Measurements from ENCODE around the gene HSD17B11. TPM values are rescaled to one million over a fixed set of nuclear protein-coding genes. Genes with fewer than 3 reads are reported as not detected.
"Not testable (repeated sequence)": the region's sequence is repeated elsewhere in the genome, so short reads cannot be mapped to it uniquely, and the experiment has no call there.

HSD17B11 gene
- polyA plus RNA-seq, 3 donors: 86.9 to 330 (median 272) TPM

- TF ChIP-seq CTCF (IDR thresholded peaks at IDR 0.05): no peak
- Histone ChIP-seq H3K27ac (ENCODE audit: low read depth in 1 of 2, low read length in 2 of 2) (no peak overlapping the region), H3K79me2 (ENCODE audit: insufficient read depth, low read length) (no peaks in the 10 kb centered on the region), H2AFZ (ENCODE audit: insufficient read depth, low read depth, low read length, poor library complexity, severe bottlenecking) (no peak overlapping the region), H3K9ac (ENCODE audit: insufficient read depth, low read length, poor library complexity, severe bottlenecking) (no peak overlapping the region), H3K4me2 (replicated peaks; ENCODE audit: extremely low read depth, low read length, poor library complexity, severe bottlenecking) (no peak overlapping the region), H3K36me3 (replicated peaks in 1 of 2; ENCODE audit: control insufficient read depth in 1 of 2, insufficient read depth in 2 of 2, low read length in 2 of 2) (no peaks in the 10 kb centered on the region), H3K4me1 (ENCODE audit: control insufficient read depth in 1 of 2, insufficient read depth in 2 of 2, low read length in 2 of 2) (peaks cover 21 to 22% of the 10 kb centered on the region in 2 donors), H3K27me3 (ENCODE audit: control insufficient read depth in 2 of 2, insufficient read depth in 2 of 2, low read length in 2 of 2) (no peaks in the 10 kb centered on the region), H4K20me1 (ENCODE audit: insufficient read depth, low read length) (no peaks in the 10 kb centered on the region), H3K4me3 (replicated peaks in 1 of 3; ENCODE audit: low read depth in 2 of 3, low read length in 3 of 3) (no peak overlapping the region), H3K9me3 (replicated peaks in 1 of 2; ENCODE audit: control insufficient read depth in 1 of 2, insufficient read depth in 1 of 2, low read length in 2 of 2) (peaks cover 0 to 4% of the 10 kb centered on the region in 2 donors)
- intact Hi-C loops (cut with micrococcal nuclease): no loop called here
- Mint-ChIP-seq H3K36me3 (no peaks in the 10 kb centered on the region), H3K4me1 (peaks cover 22% of the 10 kb centered on the region), H3K27ac (no peak overlapping the region), H3K9me3 (peaks cover 0 to 4% (median 2%) of the 10 kb centered on the region in 7 donors), H3K27me3 (ENCODE audit: low read depth in 3 of 3) (peaks cover 0 to 2% (median 1%) of the 10 kb centered on the region in 3 donors), H3K4me3 (no peak overlapping the region)
- DNase-seq: no peak
- no CpG with 5 or more reads among the region's 3 CpGs for WGBS (ENCODE audit: insufficient coverage)
Measured at GRCh38 chr4:87409420-87409939, 18.5 kb upstream of the HSD17B11 start.

GRCh38 chr4:87406902-87407301 lies 15.9 kb upstream of the HSD17B11 start:
- intact Hi-C loops (cut with micrococcal nuclease); H3K27me3 Mint-ChIP-seq (ENCODE audit: low read depth in 3 of 3); H3K36me3 Mint-ChIP-seq; H3K9me3 ChIP-seq (replicated peaks in 1 of 2; ENCODE audit: control insufficient read depth in 1 of 2, insufficient read depth in 1 of 2, low read length in 2 of 2); H3K9me3 Mint-ChIP-seq; H3K9ac ChIP-seq (ENCODE audit: insufficient read depth, low read length, poor library complexity, severe bottlenecking); H3K79me2 ChIP-seq (ENCODE audit: insufficient read depth, low read length); H3K27me3 ChIP-seq (ENCODE audit: control insufficient read depth in 2 of 2, insufficient read depth in 2 of 2, low read length in 2 of 2); DNase-seq; H4K20me1 ChIP-seq (ENCODE audit: insufficient read depth, low read length); H3K36me3 ChIP-seq (replicated peaks in 1 of 2; ENCODE audit: control insufficient read depth in 1 of 2, insufficient read depth in 2 of 2, low read length in 2 of 2): not testable (repeated sequence)
- Histone ChIP-seq H3K4me2 (replicated peaks; ENCODE audit: extremely low read depth, low read length, poor library complexity, severe bottlenecking) (peak overlapping the region; percentile 61), H3K4me3 (replicated peaks in 1 of 3; ENCODE audit: low read depth in 2 of 3, low read length in 3 of 3) (peak overlapping the region in 2 of 3 experiments; percentile 25 to 56), H2AFZ (ENCODE audit: insufficient read depth, low read depth, low read length, poor library complexity, severe bottlenecking) (peak overlapping the region; percentile 80), H3K27ac (ENCODE audit: low read depth in 1 of 2, low read length in 2 of 2) (peak overlapping the region in 1 of 2 donors; percentile 40), H3K4me1 (ENCODE audit: control insufficient read depth in 1 of 2, insufficient read depth in 2 of 2, low read length in 2 of 2) (peaks cover 21 to 22% of the 10 kb centered on the region in 2 donors)
- Mint-ChIP-seq H3K4me3 (peak overlapping the region; percentile 64 to 85), H3K4me1 (peaks cover 22% of the 10 kb centered on the region), H3K27ac (peak overlapping the region in 3 of 7 donors; percentile 16 to 34 (median 33))
- 0% methylated on average over 2 of the region's 4 CpGs for WGBS (ENCODE audit: insufficient coverage)

Data from CD14-positive monocyte (primary cell).